GM18498 (cell line): Measurements from ENCODE around the gene CRYBA4.
"Not testable (repeated sequence)": the region's sequence is repeated elsewhere in the genome, so short reads cannot be mapped to it uniquely, and the experiment has no call there.

Source experiments
- ATAC-seq: cut with Tn5 transposase; IDR thresholded peaks from one replicate; pipeline ENCODE4 v1.9.1; 2021; ENCODE audit warnings: mild to moderate bottlenecking, moderate library complexity; ENCODE audit not compliant: unreplicated experiment

The CRYBA4 gene

GRCh38 chr22:26593763-26594162, 28.0 kb upstream of the CRYBA4 start:
- no peak for ATAC-seq

GRCh38 chr22:26597026-26597425, 24.7 kb upstream of the CRYBA4 start:
- no peak for ATAC-seq

- ATAC-seq, result no peak
Observed at GRCh38 chr22:26597480-26597879, 24.3 kb upstream of the CRYBA4 start.

DNA sequence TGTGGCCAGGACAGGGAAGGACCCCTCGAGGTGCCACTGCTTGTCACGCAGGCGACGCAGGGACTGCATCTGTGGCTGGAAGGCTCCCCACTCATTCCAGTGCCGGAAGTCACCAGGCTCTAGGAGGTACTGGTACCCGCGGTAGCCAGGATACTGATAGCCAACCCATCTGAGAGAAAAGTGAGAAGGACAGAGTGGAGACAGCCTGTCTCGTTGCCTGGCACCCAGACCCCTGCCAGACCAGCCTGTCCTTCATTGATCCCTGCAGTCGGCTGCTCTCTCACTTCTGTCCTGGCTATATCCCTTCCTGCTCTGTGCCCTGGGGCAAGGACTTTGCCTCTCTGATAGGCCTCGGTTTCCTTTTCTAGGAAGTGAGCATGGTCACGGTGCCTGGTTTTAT, 22.3 kb upstream of the CRYBA4 start:
- no peak for ATAC-seq

DNA sequence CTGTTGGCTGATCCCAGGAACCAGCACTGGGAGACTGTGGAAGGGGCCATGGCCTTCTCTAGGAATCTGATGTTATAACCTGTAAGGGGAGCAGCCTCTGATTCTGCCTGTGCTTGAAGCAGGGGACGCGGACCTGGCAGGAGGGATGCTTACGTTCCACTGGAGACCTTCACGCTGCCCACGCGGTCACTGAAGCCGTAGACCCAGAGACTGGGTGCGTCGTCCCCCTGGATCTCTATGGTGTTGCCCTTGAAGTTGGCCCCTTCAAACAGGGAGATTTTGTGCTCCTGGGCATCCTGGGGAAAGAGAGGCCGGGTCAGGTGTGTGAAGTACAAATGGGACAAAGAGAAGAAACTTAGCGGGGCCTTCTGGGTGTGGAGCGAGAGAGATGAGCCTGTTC, 20.0 kb upstream of the CRYBA4 start:
- no peak for ATAC-seq

GRCh38 chr22:26602127-26602526, 19.6 kb upstream of the CRYBA4 start:
- no peak for ATAC-seq

DNA sequence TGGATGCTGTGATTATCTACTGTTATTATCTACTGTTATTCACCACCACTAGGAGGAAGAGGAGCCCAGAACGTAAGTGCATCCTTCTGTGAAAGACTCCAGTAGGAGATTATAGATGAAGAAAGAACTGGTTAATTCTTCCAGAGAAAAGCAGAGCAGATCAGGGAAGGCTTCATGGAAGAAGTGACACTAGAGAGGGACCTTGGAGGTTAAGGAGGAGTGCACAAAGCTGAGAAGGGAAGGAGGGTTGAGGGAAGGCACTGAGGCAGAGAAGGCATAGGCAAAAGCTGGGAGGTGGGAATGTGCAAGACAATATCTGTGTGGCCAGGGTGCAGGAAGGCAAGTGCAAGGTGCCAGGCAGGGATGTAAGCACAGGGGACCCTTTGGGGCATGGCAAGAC, 17.4 kb upstream of the CRYBA4 start:
- ATAC-seq, result no peak

- no peak for ATAC-seq
Observed at GRCh38 chr22:26606611-26607010, 15.2 kb upstream of the CRYBA4 start.

DNA sequence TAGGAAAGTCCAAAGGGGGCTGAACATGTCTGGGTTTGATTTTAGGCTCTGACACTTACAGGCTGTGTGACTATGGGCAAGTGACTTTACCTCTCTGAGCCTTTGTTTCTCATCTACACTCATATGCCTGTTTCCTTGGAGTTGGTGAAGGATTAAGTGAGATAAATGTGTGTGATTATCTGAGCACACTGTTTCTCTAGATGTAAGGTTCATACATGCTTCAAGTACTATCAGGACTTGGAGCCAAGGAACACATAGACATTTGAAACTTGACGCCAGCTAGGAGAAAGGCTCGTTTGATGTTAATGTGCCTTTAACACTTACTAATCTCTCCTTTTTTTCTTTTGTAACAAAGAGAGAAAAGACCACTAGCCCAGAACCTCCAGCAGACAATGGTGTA, 13.6 kb upstream of the CRYBA4 start:
- no peak for ATAC-seq

GRCh38 chr22:26609287-26609686, 12.5 kb upstream of the CRYBA4 start:
- ATAC-seq, result no peak

GRCh38 chr22:26610072-26610958, 11.4 kb upstream of the CRYBA4 start:
- peak; percentile 82 for ATAC-seq

- ATAC-seq, result no peak
Observed at GRCh38 chr22:26610996-26611395, 10.8 kb upstream of the CRYBA4 start.

GRCh38 chr22:26612652-26613051, 9.1 kb upstream of the CRYBA4 start:
- no peak for ATAC-seq

GRCh38 chr22:26613753-26614152, 8.0 kb upstream of the CRYBA4 start:
- ATAC-seq, result not testable (repeated sequence)

DNA sequence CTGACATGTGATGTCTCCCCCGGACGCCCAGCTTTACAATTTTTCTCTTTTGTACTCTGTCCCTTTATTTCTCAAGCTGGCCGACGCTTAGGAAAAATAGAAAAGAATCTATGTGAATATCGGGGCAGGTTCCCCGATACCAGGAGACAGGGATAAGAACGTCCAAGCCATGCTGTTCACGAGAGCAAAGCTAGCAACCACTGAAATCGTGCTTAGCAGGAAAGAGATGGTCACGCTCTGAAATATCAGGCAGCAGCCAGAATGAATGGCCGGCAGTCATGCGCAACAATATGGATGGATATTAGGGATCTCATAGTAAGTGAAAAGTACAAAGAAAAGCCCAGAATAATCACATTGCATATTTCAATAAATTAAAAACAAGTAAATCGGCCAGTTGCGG, 7.4 kb upstream of the CRYBA4 start:
- no peak for ATAC-seq

- ATAC-seq, result no peak
Observed at GRCh38 chr22:26615149-26615548, 6.6 kb upstream of the CRYBA4 start.

GRCh38 chr22:26615830-26616435, 5.8 kb upstream of the CRYBA4 start:
- no peak for ATAC-seq

GRCh38 chr22:26616650-26617049, 5.1 kb upstream of the CRYBA4 start:
- ATAC-seq, result no peak

- no peak for ATAC-seq
Observed at GRCh38 chr22:26617271-26618199, 4.2 kb upstream of the CRYBA4 start, which contains the start of gene CRYBB1. Gene CRYBB1 (minus strand): TSS chr22:26618027. CDS start chr22:26616319, 1,708 bp downstream.

- no peak for ATAC-seq
Observed at GRCh38 chr22:26618455-26618854, 3.3 kb upstream of the CRYBA4 start.

GRCh38 chr22:26619510-26619909, 2.3 kb upstream of the CRYBA4 start:
- ATAC-seq, result no peak
